Panc1 (cell line): Measurements from ENCODE around the gene CHSY3.

Experiments used
- CTCF ChIP-seq: fragments of 450-650 bp; IDR thresholded peaks from 2 replicates; pipeline ENCODE4 v1.5.1; 2017; ENCODE audit warnings: mild to moderate bottlenecking
- POLR2AphosphoS5 ChIP-seq: IDR thresholded peaks from 2 replicates; pipeline ENCODE4 v1.6.1; 2012; ENCODE audit warnings: mild to moderate bottlenecking, low read depth, low read length, moderate library complexity
- TCF7L2 ChIP-seq: IDR thresholded peaks from 2 replicates; pipeline ENCODE4 v1.6.1; 2011; ENCODE audit warnings: mild to moderate bottlenecking, low read depth, low read length, inconsistent platforms

- no peak for TF ChIP-seq POLR2AphosphoS5
- TF ChIP-seq CTCF = no peak
- TF ChIP-seq TCF7L2 = no peak
These were observed 161.4 kb downstream of the CHSY3 start for GRCh38 chr5:130065617-130066016.
